ENCODE data around the gene FAM120B.

GRCh38 chr6:170314983-170315382 is 8.4 kb downstream of the FAM120B start:
- no peak for TF ChIP-seq CTCF (IDR thresholded peaks at IDR 0.05)
- no peak for TF ChIP-seq EZH2phosphoT487 (IDR thresholded peaks at IDR 0.05)
